ENCODE results near the gene HNF1B.

Gene HNF1B

GRCh38 chr17:37671824-37672547 is 72.9 kb downstream of the HNF1B start:
- Mint-ChIP-seq H3K9me3 (no peaks in the 10 kb centered on the region), H3K36me3 (no peaks in the 10 kb centered on the region), H3K4me3 (no peak overlapping the region), H3K27me3 (peaks cover 27% of the 10 kb centered on the region), H3K27ac (no peak overlapping the region), H3K4me1 (no peaks in the 10 kb centered on the region)
- CTCF ChIA-PET: no interaction called here
- no peak for DNase-seq

DNA sequence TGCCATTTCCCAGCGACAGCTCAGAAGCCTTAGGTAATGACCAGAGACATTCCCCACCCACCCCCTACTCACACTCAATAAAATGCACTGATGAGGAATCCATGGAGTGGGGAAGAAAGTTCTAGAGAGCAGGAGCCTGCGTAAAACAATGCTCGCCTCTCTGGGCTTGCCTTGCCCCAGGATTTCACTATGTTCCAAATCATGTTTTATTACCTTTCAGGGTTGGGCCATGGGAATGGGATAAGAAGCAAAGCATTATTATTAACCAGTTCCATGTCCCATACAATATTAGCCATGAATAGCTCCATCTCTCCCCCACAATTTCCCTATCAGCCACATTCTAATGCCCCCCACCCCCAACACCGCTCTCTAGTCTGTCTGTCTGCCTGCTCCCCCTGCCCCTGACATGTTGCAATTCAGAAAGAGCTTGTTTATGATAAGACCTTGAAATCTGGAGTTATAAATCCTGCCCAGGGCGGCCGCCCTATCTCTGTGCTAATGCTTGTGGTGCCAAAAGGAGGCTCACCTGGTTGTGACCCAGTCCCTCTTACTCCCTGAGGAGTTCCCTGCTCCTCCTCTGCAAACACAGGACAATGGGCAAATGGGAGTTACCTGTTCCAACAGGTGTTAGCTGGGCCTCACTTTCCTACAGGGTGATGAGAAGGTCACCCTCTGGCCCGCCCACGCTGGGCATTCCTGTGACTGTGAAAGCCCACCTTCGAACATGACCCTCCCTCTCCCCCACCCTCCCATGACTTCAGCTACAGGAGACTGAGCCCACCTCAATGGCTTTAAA is 73.6 kb downstream of the HNF1B start:
- CTCF ChIA-PET: no interaction called here
- Mint-ChIP-seq H3K27ac (no peak overlapping the region), H3K27me3 (peaks cover 19% of the 10 kb centered on the region), H3K4me1 (no peaks in the 10 kb centered on the region), H3K36me3 (no peaks in the 10 kb centered on the region), H3K4me3 (no peak overlapping the region), H3K9me3 (no peaks in the 10 kb centered on the region)
- no peak for DNase-seq

GRCh38 chr17:37667039-37667438 is 77.8 kb downstream of the HNF1B start:
- CTCF ChIA-PET: interaction anchor here (0.6 kb wide), 1 partner anchor 757 kb away, joined by 3 read pairs; no protein-coding TSS in a partner anchor
- DNase-seq: no peak
- Mint-ChIP-seq H3K4me3 (no peak overlapping the region), H3K4me1 (no peaks in the 10 kb centered on the region), H3K36me3 (no peaks in the 10 kb centered on the region), H3K27me3 (peaks cover 9% of the 10 kb centered on the region), H3K9me3 (no peaks in the 10 kb centered on the region), H3K27ac (no peak overlapping the region)

DNA sequence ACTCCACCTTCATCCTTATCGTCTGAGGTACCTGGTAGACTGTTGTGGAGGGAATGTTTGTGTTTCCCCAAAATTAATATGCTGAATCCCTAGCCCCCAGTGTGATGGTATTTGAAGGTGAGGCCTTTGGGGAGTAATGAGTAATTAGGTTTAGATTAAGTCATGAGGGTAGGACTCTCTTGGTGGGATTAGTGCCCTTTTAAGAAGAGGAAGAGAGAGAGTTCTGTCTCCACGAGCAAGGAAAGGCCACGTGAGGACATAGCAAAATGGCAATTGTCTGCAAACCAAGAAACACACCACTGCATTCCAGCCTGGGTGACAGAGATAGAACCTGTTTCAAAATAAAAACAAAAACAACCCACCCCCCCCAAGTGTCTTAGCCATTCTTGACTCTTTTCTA is 80.6 kb downstream of the HNF1B start:
- CTCF ChIA-PET: no interaction called here
- no peak overlapping the region for H3K27ac Mint-ChIP-seq
- no peaks in the 10 kb centered on the region for H3K4me1 Mint-ChIP-seq
- no peak for DNase-seq
- H3K4me3 Mint-ChIP-seq: no peak overlapping the region
- H3K27me3 Mint-ChIP-seq: peaks cover 27% of the 10 kb centered on the region
- H3K9me3 Mint-ChIP-seq: no peaks in the 10 kb centered on the region
- H3K36me3 Mint-ChIP-seq: no peaks in the 10 kb centered on the region

DNA sequence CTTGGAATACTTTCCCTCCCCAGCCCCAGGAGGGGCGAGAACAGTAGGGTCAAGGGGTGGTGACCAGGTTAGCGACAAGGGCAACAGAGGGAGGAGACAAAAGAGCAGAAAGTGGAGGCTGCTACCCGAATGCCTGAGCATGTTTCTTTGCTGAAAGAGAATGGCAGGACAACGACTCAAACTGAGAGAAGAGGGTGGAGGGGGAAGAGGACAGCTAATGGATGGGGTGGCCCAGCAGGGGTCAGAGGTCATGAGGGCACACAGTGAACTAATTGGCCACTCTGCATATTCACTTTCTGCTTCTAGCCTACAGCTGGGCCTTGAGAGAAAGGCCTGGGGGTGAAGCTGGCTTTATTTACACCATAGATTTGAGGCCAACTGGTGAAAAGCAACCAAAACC is 82.5 kb downstream of the HNF1B start:
- Mint-ChIP-seq H3K4me1 (no peaks in the 10 kb centered on the region), H3K4me3 (no peak overlapping the region), H3K36me3 (no peaks in the 10 kb centered on the region), H3K27ac (no peak overlapping the region), H3K9me3 (no peaks in the 10 kb centered on the region), H3K27me3 (peaks cover 31% of the 10 kb centered on the region)
- CTCF ChIA-PET: interaction anchor here (1.1 kb wide), 1 partner anchor 12 kb away, joined by 4 read pairs; no protein-coding TSS in a partner anchor
- DNase-seq: no peak

DNA sequence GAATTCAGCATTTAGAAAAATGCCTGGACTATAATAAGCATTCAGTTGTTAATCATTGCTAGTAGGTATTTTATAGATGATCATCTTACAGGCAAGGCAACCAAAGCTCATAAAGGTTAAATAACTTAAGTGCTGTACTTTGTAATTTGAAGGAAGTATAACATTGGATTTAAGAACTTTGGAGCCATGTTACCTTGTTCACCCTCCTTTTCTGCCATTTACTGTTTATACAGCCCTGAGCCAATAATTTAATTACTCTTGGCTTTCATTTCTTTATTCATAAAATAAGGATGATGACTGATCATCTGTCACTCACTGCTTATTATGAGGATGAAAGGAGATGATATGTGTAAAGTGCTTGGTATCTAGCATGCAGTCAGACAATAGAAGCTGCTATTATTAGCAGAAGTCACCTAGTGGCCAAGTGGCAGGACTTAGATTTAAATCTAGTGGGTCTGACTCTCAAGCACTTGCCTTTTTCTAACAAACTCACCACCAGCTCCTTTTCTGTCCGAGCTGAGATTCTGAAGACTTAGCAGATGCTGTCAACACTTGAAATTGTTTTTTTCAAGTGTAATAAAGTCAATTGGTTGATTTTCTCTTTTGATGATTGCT is 83.4 kb downstream of the HNF1B start:
- DNase-seq: no peak
- peaks cover 37% of the 10 kb centered on the region for H3K27me3 Mint-ChIP-seq
- H3K4me1 Mint-ChIP-seq: no peaks in the 10 kb centered on the region
- no peak overlapping the region for H3K4me3 Mint-ChIP-seq
- H3K27ac Mint-ChIP-seq: no peak overlapping the region
- H3K36me3 Mint-ChIP-seq: no peaks in the 10 kb centered on the region
- CTCF ChIA-PET: interaction anchor here (0.8 kb wide), 1 partner anchor 10 kb away, joined by 3 read pairs; no protein-coding TSS in a partner anchor
- no peaks in the 10 kb centered on the region for H3K9me3 Mint-ChIP-seq

DNA sequence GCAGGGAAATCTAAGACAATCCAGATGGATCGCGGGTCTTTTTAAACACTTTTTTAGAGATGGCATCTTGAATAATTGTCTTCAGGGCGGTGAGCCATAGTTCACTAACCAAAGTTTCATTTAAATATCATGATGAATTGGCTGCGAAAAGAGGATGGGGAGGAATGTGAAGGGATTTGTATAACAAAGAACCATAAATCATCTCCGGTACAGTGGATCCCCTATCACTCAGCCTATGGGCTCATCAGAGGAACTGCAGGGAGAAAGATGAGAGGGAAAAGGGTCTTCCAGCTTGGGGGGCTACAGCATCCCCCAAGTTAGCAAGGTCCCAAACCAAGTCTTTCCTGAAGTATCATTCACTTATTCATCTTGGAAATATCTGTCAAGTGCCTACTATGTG is 84.9 kb downstream of the HNF1B start:
- no peak for DNase-seq
- H3K4me1 Mint-ChIP-seq: no peaks in the 10 kb centered on the region
- no peaks in the 10 kb centered on the region for H3K9me3 Mint-ChIP-seq
- CTCF ChIA-PET: no interaction called here
- no peaks in the 10 kb centered on the region for H3K36me3 Mint-ChIP-seq
- no peak overlapping the region for H3K4me3 Mint-ChIP-seq
- peaks cover 40% of the 10 kb centered on the region for H3K27me3 Mint-ChIP-seq
- H3K27ac Mint-ChIP-seq: no peak overlapping the region

- CTCF ChIA-PET: no interaction called here
- DNase-seq: no peak
- peaks cover 40% of the 10 kb centered on the region for H3K27me3 Mint-ChIP-seq
- H3K9me3 Mint-ChIP-seq: no peaks in the 10 kb centered on the region
- peaks cover 3% of the 10 kb centered on the region for H3K4me1 Mint-ChIP-seq
- no peak overlapping the region for H3K27ac Mint-ChIP-seq
- H3K36me3 Mint-ChIP-seq: no peaks in the 10 kb centered on the region
- no peak overlapping the region for H3K4me3 Mint-ChIP-seq
These were observed 87.7 kb downstream of the HNF1B start for GRCh38 chr17:37657202-37657601.

DNA sequence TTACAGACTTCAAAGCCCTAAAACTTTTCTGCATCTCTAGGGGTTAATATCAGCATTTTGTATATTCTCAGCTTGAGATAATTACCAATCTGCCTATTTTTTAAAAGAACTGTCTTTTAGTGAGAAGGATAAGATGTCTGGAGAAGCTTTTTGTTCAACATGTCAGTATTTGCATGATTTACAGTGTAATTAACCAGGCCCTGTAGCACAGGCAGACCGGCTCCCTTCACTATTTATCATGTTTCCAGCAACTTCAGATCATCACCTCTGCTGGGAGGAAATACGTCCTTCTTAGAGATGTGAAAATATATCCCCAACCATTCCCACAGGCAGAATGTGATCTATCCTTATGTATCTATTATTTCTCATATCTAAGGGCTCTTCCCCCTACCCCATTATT is 93.0 kb downstream of the HNF1B start:
- H3K9me3 Mint-ChIP-seq: no peaks in the 10 kb centered on the region
- no peak overlapping the region for H3K4me3 Mint-ChIP-seq
- no peak overlapping the region for H3K27ac Mint-ChIP-seq
- DNase-seq: no peak
- peaks cover 3% of the 10 kb centered on the region for H3K4me1 Mint-ChIP-seq
- no peaks in the 10 kb centered on the region for H3K36me3 Mint-ChIP-seq
- H3K27me3 Mint-ChIP-seq: peaks cover 51% of the 10 kb centered on the region
- CTCF ChIA-PET: interaction anchor here (1.5 kb wide), 1 partner anchor 10 kb away, joined by 3 read pairs; no protein-coding TSS in a partner anchor

GRCh38 chr17:37650419-37651003 is 94.3 kb downstream of the HNF1B start:
- CTCF ChIA-PET: interaction anchor here (0.6 to 1.5 kb wide), 12 partner anchors 11 to 1519 kb away, joined by 3 to 10 read pairs (median 4); no protein-coding TSS in a partner anchor
- DNase-seq: no peak
- Mint-ChIP-seq H3K4me1 (peaks cover 3% of the 10 kb centered on the region), H3K27ac (no peak overlapping the region), H3K36me3 (no peaks in the 10 kb centered on the region), H3K9me3 (no peaks in the 10 kb centered on the region), H3K27me3 (peaks cover 58% of the 10 kb centered on the region), H3K4me3 (no peak overlapping the region)

DNA sequence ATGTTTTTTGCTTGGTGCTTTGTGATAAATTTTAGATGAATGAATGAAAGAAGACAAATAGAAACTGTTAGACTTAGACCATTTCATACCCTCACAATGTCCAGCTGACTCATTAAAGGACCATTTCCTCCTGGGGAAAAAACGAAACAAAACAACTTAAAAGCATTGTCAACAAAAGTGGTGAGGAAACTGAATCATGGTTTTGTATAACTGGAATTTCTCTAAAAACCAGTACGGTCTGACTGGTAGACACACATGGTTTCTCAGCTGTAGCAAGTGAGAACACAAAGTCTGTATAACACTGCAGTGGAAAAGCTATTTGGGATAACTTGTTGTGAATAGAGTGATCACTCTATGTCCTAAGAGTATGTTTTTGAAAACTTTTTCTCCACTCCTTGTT is 96.3 kb downstream of the HNF1B start:
- Mint-ChIP-seq H3K9me3 (no peaks in the 10 kb centered on the region), H3K4me3 (no peak overlapping the region), H3K4me1 (peaks cover 8% of the 10 kb centered on the region), H3K27ac (no peak overlapping the region), H3K27me3 (peaks cover 77% of the 10 kb centered on the region), H3K36me3 (no peaks in the 10 kb centered on the region)
- CTCF ChIA-PET: interaction anchor here (1.3 kb wide), 1 partner anchor 143 kb away, joined by 3 read pairs; no protein-coding TSS in a partner anchor
- no peak for DNase-seq

DNA sequence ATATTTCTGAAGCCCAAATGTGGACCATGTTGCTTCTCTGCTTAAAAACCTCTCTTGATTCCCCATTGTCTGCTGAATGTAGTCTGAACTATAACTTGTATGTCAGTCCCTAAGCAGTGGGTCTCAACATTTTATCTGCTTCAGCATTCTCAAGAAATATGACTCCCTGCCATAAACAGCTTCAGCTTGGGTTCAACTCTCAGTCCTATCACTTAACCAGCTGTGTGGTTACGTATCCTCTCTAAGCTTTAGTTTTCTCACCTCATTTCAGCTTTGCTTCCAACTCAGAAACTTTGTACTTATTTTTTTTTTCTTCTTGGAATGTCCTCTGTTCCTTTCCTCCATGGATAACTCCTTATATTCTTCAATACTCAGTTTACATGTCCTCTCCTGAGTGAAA is 97.0 kb downstream of the HNF1B start:
- no peak overlapping the region for H3K4me3 Mint-ChIP-seq
- H3K27me3 Mint-ChIP-seq: peaks cover 76% of the 10 kb centered on the region
- H3K4me1 Mint-ChIP-seq: peaks cover 8% of the 10 kb centered on the region
- CTCF ChIA-PET: interaction anchor here (0.6 kb wide), 2 partner anchors 144 to 737 kb away, joined by 3 to 4 read pairs; no protein-coding TSS in a partner anchor
- no peak for DNase-seq
- no peaks in the 10 kb centered on the region for H3K9me3 Mint-ChIP-seq
- no peak overlapping the region for H3K27ac Mint-ChIP-seq
- H3K36me3 Mint-ChIP-seq: no peaks in the 10 kb centered on the region

DNA sequence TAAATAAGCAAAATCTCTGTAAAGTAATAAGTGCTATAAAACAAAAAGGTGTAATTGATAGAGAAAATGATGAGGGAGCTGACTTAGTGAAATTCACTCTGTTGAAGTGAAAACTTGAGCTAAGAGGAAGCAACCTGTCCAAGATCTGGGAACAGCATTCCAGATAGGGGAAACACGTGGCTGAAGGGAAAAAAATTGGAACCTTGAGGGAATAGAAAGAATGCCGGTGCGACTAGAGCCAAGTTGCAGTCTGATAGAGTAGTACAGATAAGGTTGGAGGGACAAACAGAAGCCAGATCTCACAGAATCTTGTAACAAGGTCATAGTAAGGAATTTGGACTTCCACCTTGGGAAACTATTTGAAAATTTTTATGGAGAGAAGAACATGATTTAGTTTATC is 101.0 kb downstream of the HNF1B start:
- no peaks in the 10 kb centered on the region for H3K9me3 Mint-ChIP-seq
- H3K36me3 Mint-ChIP-seq: peaks cover 19% of the 10 kb centered on the region
- H3K27ac Mint-ChIP-seq: no peak overlapping the region
- DNase-seq: no peak
- H3K4me1 Mint-ChIP-seq: peaks cover 36% of the 10 kb centered on the region
- peaks cover 57% of the 10 kb centered on the region for H3K27me3 Mint-ChIP-seq
- H3K4me3 Mint-ChIP-seq: peak overlapping the region; percentile 84
- CTCF ChIA-PET: interaction anchor here (0.8 to 1.6 kb wide), 4 partner anchors 35 to 172 kb away, joined by 3 read pairs; partner anchors contain the start of gene SYNRG

Measured in activated naive CD4-positive, alpha-beta T cell treated with anti-CD3 and anti-CD28 coated beads, Interleukin-2, amount 10 ng/mL, durations not matched to agents 7 days and 5 days (primary cell).